ENCODE results near the gene GPBAR1. TPM values are rescaled to one million over a fixed set of nuclear protein-coding genes. Genes with fewer than 3 reads are reported as not detected.

Gene GPBAR1
- total RNA-seq, 5 donors from 2014 or later (not counting 1 experiment from before 2014, with no cell fraction given): 0.89 to 2.7 (median 1.2) TPM

- Histone ChIP-seq H3K9me3 (no peaks in the 10 kb centered on the region), H3K4me1 (ENCODE audit: control insufficient read depth in 1 of 2, extremely low read depth in 1 of 2, insufficient read depth in 2 of 2, low read length in 2 of 2) (peaks cover 13 to 35% of the 10 kb centered on the region in 2 experiments), H3K36me3 (ENCODE audit: control insufficient read depth in 2 of 2, extremely low read depth in 1 of 2, insufficient read depth in 1 of 2, low read length in 1 of 2) (peaks cover 19 to 77% of the 10 kb centered on the region in 2 donors), H3K27ac (ENCODE audit: low read length) (no peak overlapping the region), H3K4me3 (ENCODE audit: control insufficient read depth in 1 of 2, extremely low read depth in 1 of 2, low read length in 1 of 2) (no peak overlapping the region), H3K27me3 (replicated peaks in 1 of 2; ENCODE audit: control insufficient read depth in 2 of 2, extremely low read depth in 1 of 2, insufficient read depth in 2 of 2, low read length in 1 of 2) (no peaks in the 10 kb centered on the region)
- H3K4me1 Mint-ChIP-seq: peaks cover 38 to 49% (median 38%) of the 10 kb centered on the region in 3 donors
- 97% methylated on average over 9 of the region's 9 CpGs for WGBS (ENCODE audit: insufficient coverage)
- no peaks in the 10 kb centered on the region for H3K27me3 Mint-ChIP-seq
- H3K27ac Mint-ChIP-seq: peak overlapping the region; percentile 11 to 79
- no peak for DNase-seq
- POLR2A ChIA-PET: interaction anchor here (0.6 to 3.3 kb wide), 3 partner anchors 11 to 38 kb away, joined by 4 to 10 read pairs (median 4); no protein-coding TSS in a partner anchor
- H3K4me3 Mint-ChIP-seq: no peak overlapping the region
- CTCF ChIA-PET: interaction anchor here (0.5 to 6.4 kb wide), 14 partner anchors 10 to 572 kb away, joined by 3 to 54 read pairs (median 4); partner anchors contain the start of gene CATIP (in 2 of the 2)
- H3K9me3 Mint-ChIP-seq: no peaks in the 10 kb centered on the region
- ATAC-seq (replicated peaks in 1 of 4): no peak
- peaks cover 40% of the 10 kb centered on the region for H3K36me3 Mint-ChIP-seq
These were observed 14.7 kb downstream of the GPBAR1 start for GRCh38 chr2:218275371-218276072.

- H3K27ac Mint-ChIP-seq: peak overlapping the region; percentile 49 to 64
- Histone ChIP-seq H3K9me3 (no peaks in the 10 kb centered on the region), H3K4me1 (ENCODE audit: control insufficient read depth in 1 of 2, extremely low read depth in 1 of 2, insufficient read depth in 2 of 2, low read length in 2 of 2) (peaks cover 2 to 27% of the 10 kb centered on the region in 2 experiments), H3K36me3 (ENCODE audit: control insufficient read depth in 2 of 2, extremely low read depth in 1 of 2, insufficient read depth in 1 of 2, low read length in 1 of 2) (peaks cover 27 to 89% of the 10 kb centered on the region in 2 donors), H3K27ac (ENCODE audit: low read length) (no peak overlapping the region), H3K4me3 (ENCODE audit: control insufficient read depth in 1 of 2, extremely low read depth in 1 of 2, low read length in 1 of 2) (no peak overlapping the region), H3K27me3 (replicated peaks in 1 of 2; ENCODE audit: control insufficient read depth in 2 of 2, extremely low read depth in 1 of 2, insufficient read depth in 2 of 2, low read length in 1 of 2) (no peaks in the 10 kb centered on the region)
- WGBS (ENCODE audit: insufficient coverage): 95% methylated on average over 8 of the region's 12 CpGs
- H3K4me1 Mint-ChIP-seq: peaks cover 26 to 38% (median 28%) of the 10 kb centered on the region in 3 donors
- H3K27me3 Mint-ChIP-seq: no peaks in the 10 kb centered on the region
- DNase-seq (no peak), ATAC-seq (replicated peaks in 1 of 4) (no peak)
- POLR2A ChIA-PET: no interaction called here
- H3K36me3 Mint-ChIP-seq: peaks cover 44% of the 10 kb centered on the region
- no peaks in the 10 kb centered on the region for H3K9me3 Mint-ChIP-seq
- peak overlapping the region in 1 of 3 donors; percentile 13 for H3K4me3 Mint-ChIP-seq
- CTCF ChIA-PET: interaction anchor here in 1 of 2 donors (1.9 kb wide), 1 partner anchor 79 kb away, joined by 4 read pairs; the partner anchor contains the start of gene CATIP
These were observed 16.4 kb downstream of the GPBAR1 start for GRCh38 chr2:218276986-218277755.

GRCh38 chr2:218277921-218278320, 17.1 kb downstream of the GPBAR1 start:
- POLR2A ChIA-PET: no interaction called here
- no peak for DNase-seq
- WGBS (ENCODE audit: insufficient coverage): 81% methylated on average over 6 of the region's 7 CpGs

DNA sequence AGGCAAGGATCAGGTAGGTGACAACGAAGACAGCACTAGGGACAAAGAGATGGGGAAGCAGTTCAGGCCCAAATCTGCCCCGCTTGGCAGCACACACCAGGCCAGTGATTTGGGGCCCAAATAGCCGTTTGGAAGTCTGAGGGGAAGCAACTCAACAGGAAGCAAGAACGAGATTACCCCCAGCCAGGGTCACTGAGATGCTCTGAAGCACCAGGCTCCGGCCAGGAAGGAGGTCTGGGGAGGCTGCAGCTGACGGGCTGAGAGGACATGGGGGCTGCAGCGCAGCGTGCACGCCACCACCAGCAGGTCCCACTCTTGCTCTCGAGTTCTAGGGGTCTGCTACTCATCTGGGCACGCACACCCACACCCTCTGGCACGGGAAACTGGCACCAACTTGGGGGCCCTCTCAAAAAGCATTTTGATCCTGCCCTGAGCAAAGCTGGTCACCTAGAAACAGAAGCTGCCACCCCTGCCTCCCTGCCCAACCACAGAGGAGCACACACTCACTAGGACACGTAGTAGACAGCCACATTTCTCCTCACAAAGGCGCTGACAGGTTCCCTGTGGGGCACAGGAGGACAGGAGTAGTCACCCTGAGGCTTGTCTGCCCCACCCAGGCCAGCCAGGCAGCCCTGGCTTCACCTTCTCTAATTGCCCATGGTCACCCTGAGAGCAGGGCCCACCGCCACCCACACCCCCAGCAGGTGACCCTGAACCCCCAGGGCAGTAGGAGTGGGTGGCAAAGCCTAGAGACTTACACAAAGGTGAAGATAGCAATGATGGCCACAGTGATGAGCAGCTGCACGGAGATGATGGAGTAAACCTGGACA, 17.9 kb downstream of the GPBAR1 start:
- peaks cover 46% of the 10 kb centered on the region for H3K36me3 Mint-ChIP-seq

More at GRCh38 chr2:218277921-218278320, 17.1 kb downstream of the GPBAR1 start:
- no peak for ATAC-seq (replicated peaks in 1 of 4)
- no peaks in the 10 kb centered on the region for H3K27me3 ChIP-seq (replicated peaks in 1 of 2; ENCODE audit: control insufficient read depth in 2 of 2, extremely low read depth in 1 of 2, insufficient read depth in 2 of 2, low read length in 1 of 2)
- H3K36me3 ChIP-seq (ENCODE audit: control insufficient read depth in 2 of 2, extremely low read depth in 1 of 2, insufficient read depth in 1 of 2, low read length in 1 of 2): peaks cover 31 to 95% of the 10 kb centered on the region in 2 donors
- Mint-ChIP-seq H3K4me3 (no peak overlapping the region), H3K36me3 (peaks cover 48% of the 10 kb centered on the region), H3K9me3 (no peaks in the 10 kb centered on the region), H3K27me3 (no peaks in the 10 kb centered on the region), H3K4me1 (peaks cover 21 to 36% (median 25%) of the 10 kb centered on the region in 3 donors), H3K27ac (peak overlapping the region; percentile 36 to 78)
- no peak overlapping the region for H3K27ac ChIP-seq (ENCODE audit: low read length)
- peaks cover 0 to 27% of the 10 kb centered on the region in 2 experiments for H3K4me1 ChIP-seq (ENCODE audit: control insufficient read depth in 1 of 2, extremely low read depth in 1 of 2, insufficient read depth in 2 of 2, low read length in 2 of 2)
- H3K9me3 ChIP-seq: no peaks in the 10 kb centered on the region
- H3K4me3 ChIP-seq (ENCODE audit: control insufficient read depth in 1 of 2, extremely low read depth in 1 of 2, low read length in 1 of 2): no peak overlapping the region
- CTCF ChIA-PET: no interaction called here

GRCh38 chr2:218280260-218280870, 19.6 kb downstream of the GPBAR1 start:
- Mint-ChIP-seq H3K27me3 (no peaks in the 10 kb centered on the region), H3K27ac (peak overlapping the region; percentile 64 to 76), H3K4me1 (peaks cover 33 to 51% (median 35%) of the 10 kb centered on the region in 3 donors), H3K4me3 (no peak overlapping the region), H3K36me3 (peaks cover 32% of the 10 kb centered on the region), H3K9me3 (no peaks in the 10 kb centered on the region)
- no peaks in the 10 kb centered on the region for H3K9me3 ChIP-seq
- H3K4me3 ChIP-seq (ENCODE audit: control insufficient read depth in 1 of 2, extremely low read depth in 1 of 2, low read length in 1 of 2): no peak overlapping the region
- H3K27me3 ChIP-seq (replicated peaks in 1 of 2; ENCODE audit: control insufficient read depth in 2 of 2, extremely low read depth in 1 of 2, insufficient read depth in 2 of 2, low read length in 1 of 2): no peaks in the 10 kb centered on the region
- no peak for ATAC-seq (replicated peaks in 1 of 4)
- ChIA-PET POLR2A (no interaction called here), CTCF (interaction anchor here in 1 of 2 donors (0.6 kb wide), 2 partner anchors 248 to 682 kb away, joined by 3 to 6 read pairs; no protein-coding TSS in a partner anchor)
- 98% methylated on average over 12 of the region's 14 CpGs for WGBS (ENCODE audit: insufficient coverage)
- H3K27ac ChIP-seq (ENCODE audit: low read length): no peak overlapping the region
- peaks cover 16 to 49% of the 10 kb centered on the region in 2 experiments for H3K4me1 ChIP-seq (ENCODE audit: control insufficient read depth in 1 of 2, extremely low read depth in 1 of 2, insufficient read depth in 2 of 2, low read length in 2 of 2)
- H3K36me3 ChIP-seq (ENCODE audit: control insufficient read depth in 2 of 2, extremely low read depth in 1 of 2, insufficient read depth in 1 of 2, low read length in 1 of 2): peaks cover 31 to 84% of the 10 kb centered on the region in 2 donors
- no peak for DNase-seq

More for the DNA sequence above, 17.9 kb downstream of the GPBAR1 start:
- H3K4me3 Mint-ChIP-seq: no peak overlapping the region
- H3K27me3 ChIP-seq (replicated peaks in 1 of 2; ENCODE audit: control insufficient read depth in 2 of 2, extremely low read depth in 1 of 2, insufficient read depth in 2 of 2, low read length in 1 of 2): no peaks in the 10 kb centered on the region
- no peak overlapping the region for H3K4me3 ChIP-seq (ENCODE audit: control insufficient read depth in 1 of 2, extremely low read depth in 1 of 2, low read length in 1 of 2)
- POLR2A ChIA-PET: interaction anchor here in 1 of 2 donors (0.5 kb wide), 1 partner anchor 127 kb away, joined by 4 read pairs; no protein-coding TSS in a partner anchor
- WGBS (ENCODE audit: insufficient coverage): 93% methylated on average over 15 of the region's 16 CpGs
- H3K36me3 ChIP-seq (ENCODE audit: control insufficient read depth in 2 of 2, extremely low read depth in 1 of 2, insufficient read depth in 1 of 2, low read length in 1 of 2): peaks cover 32 to 100% of the 10 kb centered on the region in 2 donors
- peaks cover 21 to 38% (median 27%) of the 10 kb centered on the region in 3 donors for H3K4me1 Mint-ChIP-seq
- DNase-seq: no peak
- H3K4me1 ChIP-seq (ENCODE audit: control insufficient read depth in 1 of 2, extremely low read depth in 1 of 2, insufficient read depth in 2 of 2, low read length in 2 of 2): peaks cover 2 to 33% of the 10 kb centered on the region in 2 experiments
- peak overlapping the region; percentile 17 for H3K27ac ChIP-seq (ENCODE audit: low read length)
- peak overlapping the region; percentile 36 to 78 for H3K27ac Mint-ChIP-seq
- ATAC-seq (replicated peaks in 1 of 4): no peak
- no peaks in the 10 kb centered on the region for H3K27me3 Mint-ChIP-seq
- no peaks in the 10 kb centered on the region for H3K9me3 ChIP-seq
- CTCF ChIA-PET: no interaction called here
- no peaks in the 10 kb centered on the region for H3K9me3 Mint-ChIP-seq

Measured in T-cell (primary cell).